ENCODE data around the gene OR51G1. TPM values are rescaled to one million over a fixed set of nuclear protein-coding genes. Genes with fewer than 3 reads are reported as not detected.

The OR51G1 gene
- total RNA-seq, 5 donors from 2014 or later (not counting 1 experiment from before 2014, with no cell fraction given), result not detected

DNA sequence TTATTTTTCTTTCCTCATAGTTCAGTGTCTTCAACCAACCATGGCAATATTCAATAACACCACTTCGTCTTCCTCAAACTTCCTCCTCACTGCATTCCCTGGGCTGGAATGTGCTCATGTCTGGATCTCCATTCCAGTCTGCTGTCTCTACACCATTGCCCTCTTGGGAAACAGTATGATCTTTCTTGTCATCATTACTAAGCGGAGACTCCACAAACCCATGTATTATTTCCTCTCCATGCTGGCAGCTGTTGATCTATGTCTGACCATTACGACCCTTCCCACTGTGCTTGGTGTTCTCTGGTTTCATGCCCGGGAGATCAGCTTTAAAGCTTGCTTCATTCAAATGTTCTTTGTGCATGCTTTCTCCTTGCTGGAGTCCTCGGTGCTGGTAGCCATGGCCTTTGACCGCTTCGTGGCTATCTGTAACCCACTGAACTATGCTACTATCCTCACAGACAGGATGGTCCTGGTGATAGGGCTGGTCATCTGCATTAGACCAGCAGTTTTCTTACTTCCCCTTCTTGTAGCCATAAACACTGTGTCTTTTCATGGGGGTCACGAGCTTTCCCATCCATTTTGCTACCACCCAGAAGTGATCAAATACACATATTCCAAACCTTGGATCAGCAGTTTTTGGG lies 42.2 kb downstream of the OR51G1 start, which contains the start of gene OR51T1:
Gene OR51T1 (plus strand): TSS at position 41 of the 641 bp plus-strand sequence. CDS start 0 bp downstream, at position 41.
- Histone ChIP-seq H3K36me3 (ENCODE audit: control insufficient read depth in 2 of 2, extremely low read depth in 1 of 2, insufficient read depth in 1 of 2, low read length in 1 of 2) (no peaks in the 10 kb centered on the region), H3K4me3 (ENCODE audit: control insufficient read depth in 1 of 2, extremely low read depth in 1 of 2, low read length in 1 of 2) (no peak within 1 kb of the TSS), H3K9me3 (no peaks in the 10 kb centered on the region), H3K27me3 (replicated peaks in 1 of 2; ENCODE audit: control insufficient read depth in 2 of 2, extremely low read depth in 1 of 2, insufficient read depth in 2 of 2, low read length in 1 of 2) (no peaks in the 10 kb centered on the region), H3K4me1 (ENCODE audit: control insufficient read depth in 1 of 2, extremely low read depth in 1 of 2, insufficient read depth in 2 of 2, low read length in 2 of 2) (no peaks in the 10 kb centered on the region), H3K27ac (ENCODE audit: low read length) (no peak within 1 kb of the TSS)
- ATAC-seq (replicated peaks in 1 of 4), result no peak
- no peaks in the 10 kb centered on the region for H3K4me1 Mint-ChIP-seq
- H3K9me3 Mint-ChIP-seq, result peaks cover 0 to 4% (median 0%) of the 10 kb centered on the region in 3 donors
- H3K27ac Mint-ChIP-seq, result no peak within 1 kb of the TSS
- peaks cover 0 to 16% of the 10 kb centered on the region in 2 donors for H3K27me3 Mint-ChIP-seq
- 88% methylated on average over 8 of the region's 8 CpGs for WGBS (ENCODE audit: insufficient coverage)
- DNase-seq, result no peak
- H3K4me3 Mint-ChIP-seq, result no peak within 1 kb of the TSS
- ChIA-PET POLR2A (no interaction called here), CTCF (no interaction called here)
- no peaks in the 10 kb centered on the region for H3K36me3 Mint-ChIP-seq

GRCh38 chr11:4881188-4881587 lies 43.0 kb downstream of the OR51G1 start:
- Mint-ChIP-seq H3K4me1 (no peaks in the 10 kb centered on the region), H3K9me3 (peaks cover 0 to 5% (median 0%) of the 10 kb centered on the region in 3 donors), H3K27me3 (peaks cover 0 to 16% of the 10 kb centered on the region in 2 donors), H3K4me3 (no peak overlapping the region), H3K36me3 (no peaks in the 10 kb centered on the region), H3K27ac (no peak overlapping the region)
- ATAC-seq (replicated peaks in 1 of 4), result no peak
- POLR2A ChIA-PET, result no interaction called here
- no peaks in the 10 kb centered on the region for H3K4me1 ChIP-seq (ENCODE audit: control insufficient read depth in 1 of 2, extremely low read depth in 1 of 2, insufficient read depth in 2 of 2, low read length in 2 of 2)
- no peak overlapping the region for H3K4me3 ChIP-seq (ENCODE audit: control insufficient read depth in 1 of 2, extremely low read depth in 1 of 2, low read length in 1 of 2)
- DNase-seq, result no peak
- CTCF ChIA-PET, result no interaction called here
- H3K36me3 ChIP-seq (ENCODE audit: control insufficient read depth in 2 of 2, extremely low read depth in 1 of 2, insufficient read depth in 1 of 2, low read length in 1 of 2), result no peaks in the 10 kb centered on the region
- no peak overlapping the region for H3K27ac ChIP-seq (ENCODE audit: low read length)
- no CpG with 5 or more reads among the region's 4 CpGs for WGBS (ENCODE audit: insufficient coverage)
- no peaks in the 10 kb centered on the region for H3K27me3 ChIP-seq (replicated peaks in 1 of 2; ENCODE audit: control insufficient read depth in 2 of 2, extremely low read depth in 1 of 2, insufficient read depth in 2 of 2, low read length in 1 of 2)
- no peaks in the 10 kb centered on the region for H3K9me3 ChIP-seq

Other genes starting within 250 kb of the OR51G1 start
- gene OR51E2, start 226.5 kb downstream of the OR51G1 start, total RNA-seq, result not detected
- not detected for gene MMP26, start 219.6 kb downstream of the OR51G1 start, total RNA-seq
- gene OR51F1, start 154.4 kb downstream of the OR51G1 start, total RNA-seq, result not detected
- not detected for gene OR52R1, start 120.0 kb downstream of the OR51G1 start, total RNA-seq
- not detected for gene OR51F2, start 103.0 kb downstream of the OR51G1 start, total RNA-seq
- gene OR51S1, start 75.1 kb downstream of the OR51G1 start, total RNA-seq, result not detected
- gene OR51T1, start 42.4 kb downstream of the OR51G1 start, total RNA-seq, result not detected
- not detected for gene OR51A7, start 20.6 kb downstream of the OR51G1 start, total RNA-seq
- gene OR51G2, start 5.0 kb downstream of the OR51G1 start, total RNA-seq, result not detected
- not detected for gene OR51A4, start 23.3 kb upstream of the OR51G1 start, total RNA-seq
- gene OR51A2, start 31.4 kb upstream of the OR51G1 start, total RNA-seq, result not detected
- not detected for gene OR51L1, start 70.5 kb upstream of the OR51G1 start, total RNA-seq
- gene OR52J3, start 122.2 kb upstream of the OR51G1 start, total RNA-seq, result not detected
- not detected for gene OR52E2, start 135.3 kb upstream of the OR51G1 start, total RNA-seq
- not detected for gene OR52E1, start 145.2 kb upstream of the OR51G1 start, total RNA-seq
- gene OR52A5, start 214.0 kb upstream of the OR51G1 start, total RNA-seq, result not detected
- gene OR52A1, start 230.4 kb upstream of the OR51G1 start, total RNA-seq, result not detected

All from T-cell (primary cell).